ENCODE data around the gene USP10.

Gene USP10

DNA sequence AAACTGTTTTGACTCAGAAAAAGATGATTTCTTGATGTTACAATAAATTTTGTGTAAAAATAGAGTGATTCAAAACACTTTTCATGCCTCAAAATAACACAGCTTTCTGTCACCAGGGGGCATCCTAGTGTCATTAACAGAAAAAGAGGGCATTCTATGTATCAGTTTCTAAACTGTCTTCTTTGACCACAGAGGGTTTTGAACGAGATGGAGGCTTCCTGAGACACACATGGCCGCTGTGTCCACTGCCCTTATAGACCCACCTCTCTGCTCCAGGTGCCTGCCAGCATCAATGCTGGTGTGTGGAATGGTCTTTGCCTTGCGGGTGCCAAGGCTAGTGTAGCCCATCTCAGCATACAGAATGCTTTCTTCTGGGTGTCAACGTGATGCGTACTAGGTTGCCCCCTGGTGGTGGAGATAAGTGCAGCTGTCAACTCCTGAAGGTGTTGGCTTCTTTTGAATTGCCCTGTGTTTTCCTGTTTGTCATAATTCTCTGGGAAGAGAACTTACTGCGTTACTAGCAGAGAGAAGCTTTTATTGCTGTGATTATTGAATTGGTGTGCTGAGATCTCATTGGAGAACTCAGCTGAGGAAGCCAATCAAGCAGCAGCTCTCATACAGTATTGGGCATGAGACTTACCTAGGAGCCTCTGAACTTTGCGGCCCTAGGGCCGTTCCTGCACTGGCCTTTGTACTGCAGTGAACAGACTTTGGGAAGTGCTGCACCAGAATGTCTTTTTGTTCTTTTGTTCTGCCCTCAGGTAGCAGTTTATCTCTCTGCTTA lies 38.6 kb downstream of the USP10 start:
- no peak overlapping the region for H3K4me2 ChIP-seq (ENCODE audit: low read length)
- no peaks in the 10 kb centered on the region for H3K36me3 ChIP-seq (ENCODE audit: control insufficient read depth, insufficient read depth, low read length)
- H2BK120ac ChIP-seq (ENCODE audit: low read depth, low read length), result no peak overlapping the region
- H3K79me2 ChIP-seq (ENCODE audit: control insufficient read depth, insufficient read depth, low read length), result peaks cover 65% of the 10 kb centered on the region
- no peak overlapping the region for H2BK15ac ChIP-seq (replicated peaks; ENCODE audit: low read depth)
- no peak overlapping the region for H3K9ac ChIP-seq (ENCODE audit: low read length)
- no peak overlapping the region for H3K18ac ChIP-seq (ENCODE audit: low read length)
- H3K27ac ChIP-seq (ENCODE audit: low read depth, low read length), result no peak overlapping the region
- H4K5ac ChIP-seq (ENCODE audit: low read length), result no peak overlapping the region
- no CpG with 5 or more reads among the region's 8 CpGs for WGBS (ENCODE audit: extremely low coverage, insufficient coverage, low lambda C conversion rate)
- no peak overlapping the region for H2BK5ac ChIP-seq (ENCODE audit: low read length)
- H3K4me3 ChIP-seq (ENCODE audit: low read length), result no peak overlapping the region
- no peaks in the 10 kb centered on the region for H3K27me3 ChIP-seq (ENCODE audit: insufficient read depth, low read length, poor library complexity)
- no peak overlapping the region for H2AK5ac ChIP-seq (ENCODE audit: low read length)
- no peak overlapping the region for H4K8ac ChIP-seq (ENCODE audit: low read depth, low read length)
- no peak overlapping the region for H3K4ac ChIP-seq (ENCODE audit: low read depth, low read length)
- H3K23ac ChIP-seq (ENCODE audit: low read length), result no peak overlapping the region
- peaks cover 30% of the 10 kb centered on the region for H3K79me1 ChIP-seq (ENCODE audit: low read length)
- peak; percentile 91 for DNase-seq
- H3K56ac ChIP-seq (ENCODE audit: low read length), result no peak overlapping the region
- H3K4me1 ChIP-seq (ENCODE audit: control insufficient read depth, low read depth, low read length), result peaks cover 1% of the 10 kb centered on the region

DNA sequence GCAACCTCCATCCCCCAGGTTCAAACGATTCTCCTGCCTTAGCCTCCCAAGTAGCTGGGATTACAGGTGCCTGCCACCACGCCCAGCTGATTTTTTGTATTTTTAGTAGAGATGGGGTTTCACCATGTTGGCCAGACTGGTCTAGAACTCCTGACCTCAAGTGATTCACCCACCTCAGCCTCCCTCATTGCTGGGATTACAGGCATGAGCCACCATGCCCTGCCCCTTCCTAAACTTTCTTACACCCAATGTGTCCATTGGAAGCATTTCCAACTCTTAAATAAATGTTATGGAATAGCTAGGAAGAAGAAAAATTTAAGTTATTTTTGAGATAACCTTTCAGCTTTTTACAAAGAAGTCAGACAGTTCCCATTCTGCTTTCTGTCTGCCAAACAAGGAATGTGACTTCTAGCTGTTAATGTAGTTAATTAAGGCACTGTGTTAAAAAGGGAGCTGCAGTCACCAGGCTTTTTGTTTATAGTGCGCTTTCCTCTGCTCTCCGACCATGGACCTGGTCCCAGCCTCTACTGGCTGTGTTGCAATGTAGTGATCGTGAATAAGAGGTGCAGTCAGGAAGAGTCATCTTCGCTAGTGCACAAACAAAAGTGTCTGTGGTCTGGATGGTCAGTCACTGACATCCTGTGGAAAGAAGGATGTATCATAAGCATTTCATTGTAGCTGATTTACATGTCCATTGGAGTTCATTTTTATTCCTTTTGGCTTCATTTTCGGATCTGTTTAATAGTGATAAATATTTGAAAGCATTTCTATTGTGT lies 39.7 kb downstream of the USP10 start:
- no peak overlapping the region for H2AK5ac ChIP-seq (ENCODE audit: low read length)
- H3K4me3 ChIP-seq (ENCODE audit: low read length), result no peak overlapping the region
- no peak overlapping the region for H3K4me2 ChIP-seq (ENCODE audit: low read length)
- no peak overlapping the region for H3K9ac ChIP-seq (ENCODE audit: low read length)
- peaks cover 28% of the 10 kb centered on the region for H3K79me1 ChIP-seq (ENCODE audit: low read length)
- no peaks in the 10 kb centered on the region for H3K36me3 ChIP-seq (ENCODE audit: control insufficient read depth, insufficient read depth, low read length)
- no peak overlapping the region for H3K23ac ChIP-seq (ENCODE audit: low read length)
- no peak overlapping the region for H3K4ac ChIP-seq (ENCODE audit: low read depth, low read length)
- no CpG with 5 or more reads among the region's 7 CpGs for WGBS (ENCODE audit: extremely low coverage, insufficient coverage, low lambda C conversion rate)
- no peak overlapping the region for H4K5ac ChIP-seq (ENCODE audit: low read length)
- H3K18ac ChIP-seq (ENCODE audit: low read length), result no peak overlapping the region
- no peak overlapping the region for H3K56ac ChIP-seq (ENCODE audit: low read length)
- H2BK5ac ChIP-seq (ENCODE audit: low read length), result no peak overlapping the region
- peaks cover 58% of the 10 kb centered on the region for H3K79me2 ChIP-seq (ENCODE audit: control insufficient read depth, insufficient read depth, low read length)
- DNase-seq, result no peak
- no peak overlapping the region for H4K8ac ChIP-seq (ENCODE audit: low read depth, low read length)
- peaks cover 1% of the 10 kb centered on the region for H3K4me1 ChIP-seq (ENCODE audit: control insufficient read depth, low read depth, low read length)
- H3K27ac ChIP-seq (ENCODE audit: low read depth, low read length), result no peak overlapping the region
- no peak overlapping the region for H2BK120ac ChIP-seq (ENCODE audit: low read depth, low read length)
- no peak overlapping the region for H2BK15ac ChIP-seq (replicated peaks; ENCODE audit: low read depth)
- no peaks in the 10 kb centered on the region for H3K27me3 ChIP-seq (ENCODE audit: insufficient read depth, low read length, poor library complexity)

DNA sequence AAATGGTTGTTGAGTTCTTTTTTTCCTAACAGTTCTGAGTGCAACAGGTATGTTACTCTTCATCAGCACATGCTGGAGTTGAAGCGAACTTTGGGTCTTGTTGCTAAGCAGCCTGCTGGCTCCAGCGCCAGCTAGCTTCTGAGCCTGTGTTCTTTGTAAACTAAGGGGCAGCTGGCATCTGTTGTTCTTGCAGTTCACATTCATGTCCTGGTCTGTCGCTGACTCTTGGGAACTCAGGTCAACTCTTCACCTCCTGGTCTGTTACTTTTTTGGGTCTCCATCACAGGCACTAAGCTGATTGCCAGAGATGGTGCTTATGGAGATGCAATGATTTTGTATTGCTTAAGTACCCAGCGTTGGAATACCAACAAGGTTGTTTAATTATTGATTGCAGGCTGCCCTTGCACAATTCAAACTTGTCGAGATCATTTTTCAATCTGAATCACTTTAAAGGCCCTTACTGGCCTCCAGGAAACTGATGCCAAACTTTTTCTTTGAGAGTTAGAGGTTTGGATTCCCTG lies 40.9 kb downstream of the USP10 start:
- no peak overlapping the region for H3K9ac ChIP-seq (ENCODE audit: low read length)
- WGBS (ENCODE audit: extremely low coverage, insufficient coverage, low lambda C conversion rate), result no CpG with 5 or more reads among the region's 5 CpGs
- H4K5ac ChIP-seq (ENCODE audit: low read length), result no peak overlapping the region
- no peak overlapping the region for H2BK120ac ChIP-seq (ENCODE audit: low read depth, low read length)
- H3K36me3 ChIP-seq (ENCODE audit: control insufficient read depth, insufficient read depth, low read length), result no peaks in the 10 kb centered on the region
- H4K8ac ChIP-seq (ENCODE audit: low read depth, low read length), result no peak overlapping the region
- no peak overlapping the region for H3K27ac ChIP-seq (ENCODE audit: low read depth, low read length)
- H3K18ac ChIP-seq (ENCODE audit: low read length), result no peak overlapping the region
- H2AK5ac ChIP-seq (ENCODE audit: low read length), result no peak overlapping the region
- no peak overlapping the region for H3K4ac ChIP-seq (ENCODE audit: low read depth, low read length)
- H3K23ac ChIP-seq (ENCODE audit: low read length), result no peak overlapping the region
- H3K27me3 ChIP-seq (ENCODE audit: insufficient read depth, low read length, poor library complexity), result no peaks in the 10 kb centered on the region
- H3K56ac ChIP-seq (ENCODE audit: low read length), result no peak overlapping the region
- peaks cover 1% of the 10 kb centered on the region for H3K4me1 ChIP-seq (ENCODE audit: control insufficient read depth, low read depth, low read length)
- no peak overlapping the region for H3K4me2 ChIP-seq (ENCODE audit: low read length)
- H3K4me3 ChIP-seq (ENCODE audit: low read length), result no peak overlapping the region
- H2BK15ac ChIP-seq (replicated peaks; ENCODE audit: low read depth), result no peak overlapping the region
- no peak for DNase-seq
- peaks cover 27% of the 10 kb centered on the region for H3K79me1 ChIP-seq (ENCODE audit: low read length)
- peaks cover 57% of the 10 kb centered on the region for H3K79me2 ChIP-seq (ENCODE audit: control insufficient read depth, insufficient read depth, low read length)
- no peak overlapping the region for H2BK5ac ChIP-seq (ENCODE audit: low read length)

DNA sequence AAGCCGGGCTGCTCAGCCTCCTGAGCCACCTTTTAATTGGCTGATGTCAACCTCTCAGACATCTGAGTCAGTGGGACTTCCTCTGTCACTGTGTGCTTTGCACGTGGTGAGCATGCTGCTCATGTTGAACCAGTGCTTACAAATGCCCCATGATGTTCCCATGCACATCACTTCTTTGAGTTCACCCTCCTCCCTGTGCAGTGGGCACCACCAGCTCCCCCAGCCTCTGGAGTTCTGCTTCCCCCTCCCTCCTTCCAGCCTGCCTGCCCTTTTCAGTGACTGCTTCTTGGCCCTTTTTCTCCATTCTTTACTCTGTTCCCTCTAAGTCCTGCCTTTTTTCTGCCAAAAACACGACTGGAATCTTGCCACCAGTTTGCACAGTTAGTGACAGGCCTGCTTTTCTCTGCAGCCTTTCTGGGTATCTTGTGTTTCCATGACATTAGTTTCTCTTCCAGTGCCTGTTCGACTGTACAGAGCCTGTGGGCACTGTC lies 41.6 kb downstream of the USP10 start:
- H3K79me2 ChIP-seq (ENCODE audit: control insufficient read depth, insufficient read depth, low read length), result peaks cover 55% of the 10 kb centered on the region
- H3K36me3 ChIP-seq (ENCODE audit: control insufficient read depth, insufficient read depth, low read length), result no peaks in the 10 kb centered on the region
- no peak overlapping the region for H4K5ac ChIP-seq (ENCODE audit: low read length)
- no peak overlapping the region for H3K27ac ChIP-seq (ENCODE audit: low read depth, low read length)
- no peak for DNase-seq
- H3K4ac ChIP-seq (ENCODE audit: low read depth, low read length), result no peak overlapping the region
- H3K4me1 ChIP-seq (ENCODE audit: control insufficient read depth, low read depth, low read length), result peaks cover 1% of the 10 kb centered on the region
- no peak overlapping the region for H3K56ac ChIP-seq (ENCODE audit: low read length)
- no CpG with 5 or more reads among the region's 4 CpGs for WGBS (ENCODE audit: extremely low coverage, insufficient coverage, low lambda C conversion rate)
- H2BK15ac ChIP-seq (replicated peaks; ENCODE audit: low read depth), result no peak overlapping the region
- no peaks in the 10 kb centered on the region for H3K27me3 ChIP-seq (ENCODE audit: insufficient read depth, low read length, poor library complexity)
- no peak overlapping the region for H3K18ac ChIP-seq (ENCODE audit: low read length)
- H2AK5ac ChIP-seq (ENCODE audit: low read length), result no peak overlapping the region
- H4K8ac ChIP-seq (ENCODE audit: low read depth, low read length), result no peak overlapping the region
- no peak overlapping the region for H2BK120ac ChIP-seq (ENCODE audit: low read depth, low read length)
- H3K4me3 ChIP-seq (ENCODE audit: low read length), result no peak overlapping the region
- H3K9ac ChIP-seq (ENCODE audit: low read length), result no peak overlapping the region
- no peak overlapping the region for H3K4me2 ChIP-seq (ENCODE audit: low read length)
- H3K23ac ChIP-seq (ENCODE audit: low read length), result no peak overlapping the region
- peaks cover 25% of the 10 kb centered on the region for H3K79me1 ChIP-seq (ENCODE audit: low read length)
- no peak overlapping the region for H2BK5ac ChIP-seq (ENCODE audit: low read length)

DNA sequence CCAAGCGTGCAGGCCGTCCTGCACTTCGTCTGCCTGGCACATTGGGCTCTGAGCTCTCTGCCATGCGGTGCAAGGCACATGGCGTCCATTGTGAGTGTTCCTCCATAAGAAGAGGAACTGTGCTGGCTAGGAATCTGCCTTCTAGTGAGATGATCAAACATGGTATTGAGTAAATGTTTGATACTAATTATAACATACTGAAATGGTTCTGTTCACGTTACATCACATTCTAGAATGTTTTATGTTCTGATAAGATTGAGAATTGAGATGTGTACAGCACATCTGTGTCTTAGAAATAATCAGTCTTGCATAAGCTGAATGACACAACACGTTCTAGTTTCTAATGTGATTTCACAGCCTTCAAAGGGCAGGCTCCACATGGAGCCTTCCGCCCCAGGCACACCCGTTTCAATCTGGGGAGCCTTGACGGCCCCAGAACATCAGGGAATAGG lies 42.9 kb downstream of the USP10 start:
- Histone ChIP-seq H3K4me3 (ENCODE audit: low read length) (no peak overlapping the region), H3K4me1 (ENCODE audit: control insufficient read depth, low read depth, low read length) (peaks cover 1% of the 10 kb centered on the region), H3K27me3 (ENCODE audit: insufficient read depth, low read length, poor library complexity) (no peaks in the 10 kb centered on the region), H2AK5ac (ENCODE audit: low read length) (no peak overlapping the region), H2BK120ac (ENCODE audit: low read depth, low read length) (no peak overlapping the region), H3K79me2 (ENCODE audit: control insufficient read depth, insufficient read depth, low read length) (peaks cover 55% of the 10 kb centered on the region), H3K79me1 (ENCODE audit: low read length) (peaks cover 23% of the 10 kb centered on the region), H3K56ac (ENCODE audit: low read length) (no peak overlapping the region), H3K9ac (ENCODE audit: low read length) (no peak overlapping the region), H4K5ac (ENCODE audit: low read length) (no peak overlapping the region), H3K18ac (ENCODE audit: low read length) (no peak overlapping the region), H3K23ac (ENCODE audit: low read length) (no peak overlapping the region), H3K4me2 (ENCODE audit: low read length) (no peak overlapping the region), H3K4ac (ENCODE audit: low read depth, low read length) (no peak overlapping the region), H4K8ac (ENCODE audit: low read depth, low read length) (no peak overlapping the region), H2BK5ac (ENCODE audit: low read length) (no peak overlapping the region), H3K36me3 (ENCODE audit: control insufficient read depth, insufficient read depth, low read length) (no peaks in the 10 kb centered on the region), H2BK15ac (replicated peaks; ENCODE audit: low read depth) (no peak overlapping the region), H3K27ac (ENCODE audit: low read depth, low read length) (no peak overlapping the region)
- no peak for DNase-seq
- no CpG with 5 or more reads among the region's 10 CpGs for WGBS (ENCODE audit: extremely low coverage, insufficient coverage, low lambda C conversion rate)

All from mesendoderm (in vitro differentiated cells).